SK-N-MC (cell line): ENCODE measurements around the gene PDXK.

Experiments
- EZH2 ChIP-seq: fragments of 200-600 bp; sonication (generic); IDR thresholded peaks from one replicate; pipeline ENCODE4 v1.6.1; 2017; ENCODE audit warnings: antibody characterized with exemption
- POLR2AphosphoS5 ChIP-seq: IDR thresholded peaks from 2 replicates; pipeline ENCODE4 v1.6.1; 2012; ENCODE audit warnings: mild to moderate bottlenecking, low read depth, low read length, borderline replicate concordance

DNA sequence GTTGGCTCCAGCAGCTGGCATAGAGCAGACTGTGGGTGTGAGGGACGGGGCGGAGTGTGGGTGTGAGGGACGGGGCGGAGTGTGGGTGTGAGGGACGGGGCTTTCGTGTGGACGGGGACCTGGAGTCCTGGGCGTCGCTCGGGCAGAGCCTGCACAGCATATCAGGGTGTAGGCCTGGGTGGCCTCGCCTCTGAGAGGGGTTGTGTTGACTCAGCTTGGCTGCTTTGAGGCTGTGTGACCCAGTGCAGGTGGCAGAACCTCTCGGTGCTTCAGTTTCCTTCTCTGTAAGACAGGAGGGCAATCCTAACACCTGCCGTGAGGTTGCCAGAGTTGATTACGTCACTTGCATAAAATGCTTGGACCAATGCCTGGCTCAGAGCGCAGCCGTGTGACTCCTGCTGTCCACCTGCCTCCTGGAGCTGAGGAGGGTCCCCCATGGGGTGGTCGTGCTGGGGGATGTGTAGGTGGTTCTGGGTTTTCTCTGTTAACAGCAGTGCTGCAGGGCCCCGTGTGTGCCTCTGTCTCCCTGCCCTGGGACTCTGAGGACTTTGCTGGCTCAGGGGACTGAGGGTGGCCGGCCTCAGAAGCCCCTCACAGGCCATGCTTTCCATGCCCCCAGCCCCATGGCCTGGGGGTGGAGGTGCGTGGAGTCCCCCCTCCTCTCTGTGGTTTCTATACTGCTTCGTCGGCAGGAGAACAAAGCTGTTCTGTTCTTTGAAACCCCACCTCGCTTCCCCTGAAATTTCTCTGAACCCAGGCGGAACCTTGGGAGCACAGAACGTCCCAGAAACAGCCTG, 15.4 kb downstream of the PDXK start:
- TF ChIP-seq POLR2AphosphoS5 = no peak
- TF ChIP-seq EZH2 = no peak
